Common myeloid progenitor, CD34-positive (primary cell): ENCODE data around the gene TPST1. TPM values are rescaled to one million over a fixed set of nuclear protein-coding genes. Genes with fewer than 3 reads are reported as not detected.
A peak's percentile ranks its signal among the peaks of the same experiment; 100 is the strongest.
"Not testable (repeated sequence)": the region's sequence is repeated elsewhere in the genome, so short reads cannot be mapped to it uniquely, and the experiment has no call there.

Experiments
- CTCF ChIA-PET: fragments of 350-600 bp; sonication (Branson Sonifier 250); formaldehyde crosslinking; loops from one replicate; lab custom pipeline; 2021; ENCODE audit warnings: antibody characterized with exemption; lab: Charles Lee
- POLR2A ChIA-PET: fragments of 350-600 bp; sonication (Branson Sonifier 250); formaldehyde crosslinking; loops from one replicate; lab custom pipeline; 2021; ENCODE audit warnings: antibody characterized with exemption; lab: Charles Lee
- DNase-seq, 3 donors: peaks; one replicate each; pipeline versions ENCODE4 v3.0.0 to v3.0.0-alpha.2; 2013
- H3K27ac ChIP-seq, 2 experiments: 1 replicate in 1 of 2; 2 replicates in 1 of 2; pipeline ENCODE4 v1.7.0; 2013; ENCODE audit warnings: inconsistent platforms in 2 of 2, low read length in 2 of 2, mild to moderate bottlenecking in 2 of 2, low read depth in 1 of 2, moderate library complexity in 1 of 2; ENCODE audit not compliant: severe bottlenecking in 2 of 2, insufficient read depth in 1 of 2, poor library complexity in 1 of 2
- H3K27me3 ChIP-seq, 5 experiments: replicated peaks in 2 of 5; 1 replicate in 3 of 5; 2 replicates in 2 of 5; pipeline versions ENCODE4 v1.6.1 to v1.7.0; 2013; ENCODE audit warnings: low read length in 4 of 5, mild to moderate bottlenecking in 2 of 5, moderate library complexity in 2 of 5, inconsistent platforms in 1 of 5; ENCODE audit not compliant: insufficient read depth in 5 of 5, control insufficient read depth in 4 of 5
- H3K36me3 ChIP-seq, 4 experiments: 1 replicate in 2 of 4; 2 replicates in 2 of 4; pipeline versions ENCODE4 v1.6.1 to v1.7.0; 2013; ENCODE audit warnings: low read length in 3 of 4, control low read depth in 1 of 4, mild to moderate bottlenecking in 1 of 4; ENCODE audit not compliant: control insufficient read depth in 4 of 4, insufficient read depth in 4 of 4
- H3K4me1 ChIP-seq, 4 experiments: 1 replicate in 3 of 4; 2 replicates in 1 of 4; pipeline versions ENCODE4 v1.6.1 to v1.7.1; 2013; ENCODE audit warnings: low read length in 3 of 4, mild to moderate bottlenecking in 3 of 4, control low read depth in 1 of 4, inconsistent platforms in 1 of 4, moderate library complexity in 1 of 4; ENCODE audit not compliant: control insufficient read depth in 4 of 4, insufficient read depth in 4 of 4; ENCODE audit errors: control extremely low read depth in 1 of 4
- H3K4me3 ChIP-seq, 7 experiments: 1 replicate in 4 of 7; 2 replicates in 3 of 7; pipeline versions ENCODE4 v1.5.1 to v1.7.0; 2013; ENCODE audit warnings: mild to moderate bottlenecking in 7 of 7, low read length in 6 of 7, moderate library complexity in 6 of 7, inconsistent platforms in 2 of 7, low read depth in 2 of 7, control low read depth in 1 of 7; ENCODE audit not compliant: insufficient read depth in 4 of 7, control insufficient read depth in 1 of 7; ENCODE audit errors: extremely low read depth in 1 of 7
- H3K9me3 ChIP-seq, 5 experiments: 1 replicate in 4 of 5; 2 replicates in 1 of 5; pipeline versions ENCODE4 v1.6.1 to v1.7.1; 2013; ENCODE audit warnings: low read length in 4 of 5, mild to moderate bottlenecking in 2 of 5, inconsistent platforms in 1 of 5, low read depth in 1 of 5, moderate library complexity in 1 of 5; ENCODE audit not compliant: control insufficient read depth in 4 of 5, insufficient read depth in 2 of 5; ENCODE audit errors: control extremely low read depth in 1 of 5
- WGBS: methylation state at CpG from one replicate; pipeline ENCODE4 v1.1.5; 2013; ENCODE audit not compliant: insufficient coverage; 5-methylcytosine and 5-hydroxymethylcytosine counted together
- polyA plus RNA-seq: library from polyadenylated mRNA; unstranded; fragments of 120-200 nt; gene quantifications from one replicate; pipeline ENCODE4 v1.2.1, GENCODE V29; 2013

TPST1 gene
- polyA plus RNA-seq, result 4.6 TPM

DNA sequence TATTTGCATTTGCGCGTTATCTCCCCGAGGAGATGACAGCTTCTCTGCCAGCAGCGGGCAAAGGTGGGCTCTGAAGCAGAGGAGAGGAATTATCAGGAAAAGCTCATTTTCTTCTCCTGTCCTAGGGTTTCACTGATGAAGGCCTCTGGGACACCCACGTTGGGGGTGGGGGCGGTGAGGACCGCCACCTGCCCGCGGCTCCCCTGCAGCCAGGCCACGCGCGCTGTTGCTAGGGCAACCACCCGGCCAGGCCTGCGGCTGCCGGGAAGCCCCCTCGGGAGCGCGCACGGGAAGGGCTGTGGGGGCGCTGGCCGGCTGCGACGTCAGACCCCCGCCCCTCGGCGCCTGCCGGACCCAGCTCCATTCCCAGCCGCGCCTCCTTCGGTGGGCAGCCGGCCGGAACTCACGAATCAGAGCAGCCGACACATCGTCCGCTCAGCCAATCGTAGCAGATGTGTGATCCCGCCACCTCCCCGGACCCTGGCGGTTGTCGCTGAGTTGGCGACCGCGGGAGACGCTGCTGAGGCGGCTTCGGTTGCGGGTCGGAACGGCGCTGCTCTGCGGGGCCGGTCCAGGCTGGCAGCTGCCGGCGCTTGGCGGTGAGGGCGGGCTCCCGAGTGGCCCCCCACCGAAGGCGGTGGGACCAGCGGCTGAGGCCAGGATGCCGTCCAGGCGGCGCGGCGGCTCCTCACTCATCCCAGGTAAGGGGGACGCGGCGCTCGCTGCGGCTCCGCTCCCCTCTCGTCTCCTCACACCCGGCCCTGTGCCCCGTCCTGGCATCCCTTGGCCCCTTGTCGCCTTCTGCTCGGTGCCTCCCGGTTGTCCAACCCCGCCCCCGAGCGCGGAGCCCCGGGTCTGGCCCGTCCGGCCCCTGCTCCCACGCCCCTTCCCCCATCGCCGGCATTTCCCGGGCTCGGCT, at the start of gene TPST1:
TSS of gene TPST1 (plus strand) at position 513 of the 919 bp plus-strand sequence. CDS start 35,092 bp downstream, outside the sequence.
- under 1% methylated on average over 83 of the region's 90 CpGs for WGBS
- Histone ChIP-seq H3K9me3 (no peaks in the 10 kb centered on the region), H3K27ac (no peak within 1 kb of the TSS), H3K27me3 (peaks cover 0 to 2% (median 0%) of the 10 kb centered on the region in 5 experiments), H3K36me3 (no peaks in the 10 kb centered on the region), H3K4me1 (peaks cover 19 to 47% (median 41%) of the 10 kb centered on the region in 4 experiments), H3K4me3 (peak within 1 kb of the TSS; percentile 52 to 91 (median 74))
- peak; percentile 85 to 92 (median 91) for DNase-seq
- ChIA-PET CTCF (interaction anchor here (0.6 to 1.0 kb wide), 2 partner anchors 289 to 341 kb away, joined by 3 read pairs; no protein-coding TSS in a partner anchor), POLR2A (no interaction called here)

DNA sequence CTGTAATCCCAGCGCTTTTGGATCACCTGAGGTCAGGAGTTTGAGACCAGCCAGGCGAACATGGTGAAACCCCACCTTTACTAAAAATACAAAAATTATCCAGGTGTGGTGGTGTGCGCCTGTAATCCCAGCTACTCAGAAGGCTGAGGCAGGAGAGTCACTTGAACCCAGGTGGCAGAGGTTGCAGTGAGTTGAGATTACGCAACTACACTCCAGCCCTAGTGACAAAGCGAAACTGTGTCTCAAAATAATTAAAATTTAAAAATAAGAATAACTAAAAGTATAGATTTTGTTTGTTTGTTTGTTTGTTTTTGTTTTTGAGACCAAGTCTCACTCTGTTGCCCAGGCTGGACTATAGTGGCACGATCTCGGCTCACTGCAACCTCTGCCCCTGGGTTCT, 49.1 kb upstream of the TPST1 start:
- POLR2A ChIA-PET, result interaction anchor here (0.6 kb wide), 1 partner anchor 94 kb away, joined by 4 read pairs; no protein-coding TSS in a partner anchor
- H3K4me3 ChIP-seq, H3K27ac ChIP-seq, CTCF ChIA-PET, H3K27me3 ChIP-seq, H3K4me1 ChIP-seq, DNase-seq: not testable (repeated sequence)
- 93% methylated on average over 4 of the region's 7 CpGs for WGBS
- H3K36me3 ChIP-seq, result peaks cover 14 to 63% (median 39%) of the 10 kb centered on the region in 4 experiments
- peaks cover 0 to 19% (median 3%) of the 10 kb centered on the region in 5 experiments for H3K9me3 ChIP-seq

DNA sequence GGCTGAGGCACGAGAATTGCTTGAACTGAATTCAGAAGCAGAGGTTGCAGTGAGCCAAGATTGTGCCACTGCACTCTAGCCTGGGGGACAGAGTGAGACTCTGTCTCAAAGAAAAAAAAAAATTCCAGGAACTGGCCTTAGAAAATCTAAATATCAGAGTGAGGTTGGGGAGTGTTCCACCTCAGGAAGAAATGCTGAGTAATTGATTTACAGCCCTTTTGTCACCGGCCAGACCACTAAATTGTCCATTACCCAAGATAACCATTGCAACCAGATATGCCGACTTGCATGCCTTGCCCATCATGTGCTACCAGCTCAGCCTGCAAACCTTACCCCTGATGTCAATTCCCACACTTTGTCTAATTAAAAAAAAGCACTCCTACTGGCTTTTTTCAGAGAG, 48.1 kb upstream of the TPST1 start:
- ChIA-PET CTCF (interaction anchor here (0.7 kb wide), 1 partner anchor 198 kb away, joined by 4 read pairs; no protein-coding TSS in a partner anchor), POLR2A (no interaction called here)
- 27% methylated on average over 3 of the region's 3 CpGs for WGBS
- DNase-seq, result peak; percentile 10 to 55 (median 19)
- peaks cover 0 to 19% (median 3%) of the 10 kb centered on the region in 5 experiments for H3K9me3 ChIP-seq
- H3K4me3 ChIP-seq, result no peak overlapping the region
- peaks cover 14 to 56% (median 31%) of the 10 kb centered on the region in 4 experiments for H3K36me3 ChIP-seq
- peaks cover 0 to 4% (median 1%) of the 10 kb centered on the region in 4 experiments for H3K4me1 ChIP-seq
- no peaks in the 10 kb centered on the region for H3K27me3 ChIP-seq
- H3K27ac ChIP-seq, result no peak overlapping the region

DNA sequence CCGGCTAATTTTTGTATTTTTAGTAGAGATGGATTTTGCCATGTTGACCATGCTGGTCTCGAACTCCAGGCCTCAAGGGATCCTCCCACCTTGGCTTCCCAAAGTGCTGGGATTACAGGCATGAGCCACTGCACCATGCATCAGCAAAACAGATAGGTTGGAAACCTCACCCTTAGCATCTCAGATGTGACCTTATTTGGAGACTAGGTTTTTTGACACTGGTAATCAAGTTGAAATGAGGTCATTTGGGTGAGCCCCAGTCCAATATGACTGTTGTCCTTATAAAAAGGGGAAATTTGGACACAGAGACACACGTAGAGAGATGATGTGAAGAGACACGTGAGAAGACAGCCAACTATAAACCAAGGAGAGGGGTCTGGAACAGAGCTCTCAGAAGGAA, 42.5 kb upstream of the TPST1 start:
- Histone ChIP-seq H3K27ac (no peak overlapping the region), H3K9me3 (peaks cover 0 to 19% (median 3%) of the 10 kb centered on the region in 5 experiments), H3K27me3 (no peaks in the 10 kb centered on the region), H3K36me3 (peaks cover 6 to 17% (median 8%) of the 10 kb centered on the region in 4 experiments), H3K4me3 (no peak overlapping the region), H3K4me1 (no peaks in the 10 kb centered on the region)
- POLR2A ChIA-PET, result no interaction called here
- 88% methylated on average over 2 of the region's 4 CpGs for WGBS
- no peak for DNase-seq
- CTCF ChIA-PET, result interaction anchor here (0.6 kb wide), 1 partner anchor 28 kb away, joined by 3 read pairs; no protein-coding TSS in a partner anchor

DNA sequence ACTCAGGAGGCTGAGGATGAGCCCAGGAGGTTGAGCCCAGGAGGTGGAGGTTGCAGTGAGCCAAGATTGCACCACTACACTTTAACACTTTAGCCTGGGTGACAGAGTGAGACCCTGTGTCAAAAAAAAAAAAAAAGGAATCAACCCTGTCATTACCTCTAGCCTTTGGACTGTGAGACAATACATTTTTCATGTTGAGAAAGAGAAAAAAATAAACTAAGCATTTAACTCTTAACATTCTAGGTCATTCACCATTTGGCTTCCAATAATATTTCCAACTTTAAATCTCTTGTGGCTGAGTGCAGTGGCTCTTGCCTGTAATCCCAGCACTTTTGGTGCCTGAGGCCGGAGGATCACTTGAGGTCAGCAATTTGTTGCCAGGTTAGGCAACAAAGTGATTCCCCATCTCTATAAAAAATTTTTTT, 41.9 kb upstream of the TPST1 start:
- ChIA-PET POLR2A (no interaction called here), CTCF (interaction anchor here (0.6 kb wide), 1 partner anchor 27 kb away, joined by 3 read pairs; no protein-coding TSS in a partner anchor)
- Histone ChIP-seq H3K36me3 (peaks cover 3 to 11% (median 4%) of the 10 kb centered on the region in 4 experiments), H3K27ac (no peak overlapping the region), H3K4me3 (no peak overlapping the region), H3K27me3 (no peaks in the 10 kb centered on the region), H3K9me3 (peaks cover 0 to 14% (median under 1%) of the 10 kb centered on the region in 5 experiments), H3K4me1 (peaks cover 0 to 3% (median 0%) of the 10 kb centered on the region in 4 experiments)
- no peak for DNase-seq
- WGBS, result 100% methylated on average over 1 of the region's 1 CpG

DNA sequence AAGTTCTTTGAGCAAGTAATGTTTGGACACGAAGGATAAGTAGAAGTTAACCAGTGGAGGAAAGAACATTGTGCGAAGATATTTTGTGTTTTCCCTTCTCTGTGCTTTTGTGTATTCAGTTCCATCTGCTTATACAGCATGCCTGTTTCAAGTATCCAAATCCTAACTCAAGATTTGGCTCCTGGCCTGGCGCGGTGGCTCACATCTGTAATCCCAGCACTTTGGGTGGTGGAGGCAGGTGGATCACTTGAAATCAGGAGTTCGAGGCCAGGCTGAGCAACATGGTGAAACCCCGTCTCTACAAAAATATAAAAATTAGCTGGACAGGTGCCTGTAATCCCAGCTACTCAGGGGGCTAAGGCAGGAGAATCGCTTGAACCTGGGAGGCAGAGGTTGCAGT, 40.8 kb upstream of the TPST1 start:
- no peak for DNase-seq
- Histone ChIP-seq H3K4me1 (peaks cover 0 to 3% (median 0%) of the 10 kb centered on the region in 4 experiments), H3K9me3 (peaks cover 0 to 6% (median 0%) of the 10 kb centered on the region in 5 experiments), H3K27me3 (no peaks in the 10 kb centered on the region), H3K36me3 (peaks cover 0 to 3% (median 0%) of the 10 kb centered on the region in 4 experiments), H3K4me3 (no peak overlapping the region), H3K27ac (no peak overlapping the region)
- ChIA-PET POLR2A (no interaction called here), CTCF (no interaction called here)
- 100% methylated on average over 4 of the region's 7 CpGs for WGBS
